Tibial artery (tissue), 4 donors: ENCODE results near the gene PHKG2.

Experiments
- DNase-seq, 2 donors: peaks; one replicate each; pipeline ENCODE4 v3.0.0-alpha.2; 2019
- H3K27ac ChIP-seq, 2 donors: fragments of 200-600 bp; sonication (generic) in 1 of 2; 1 replicate in 1 of 2; 2 replicates in 1 of 2; pipeline ENCODE4 v1.5.1; 2018 to 2019; ENCODE audit warnings: mild to moderate bottlenecking in 1 of 2
- H3K27me3 ChIP-seq, 2 donors: fragments of 200-600 bp; sonication (generic) in 1 of 2; one replicate each; pipeline versions ENCODE4 v1.5.1 to v1.6.0; 2016 to 2019
- H3K36me3 ChIP-seq, 3 donors: fragments of 200-600 bp; sonication (generic) in 2 of 3; one replicate each; pipeline ENCODE4 v1.5.1; 2016 to 2019; ENCODE audit warnings: mild to moderate bottlenecking in 2 of 3
- H3K4me1 ChIP-seq, 4 donors: fragments of 200-600 bp; sonication (generic) in 2 of 4; 1 replicate in 3 of 4; 2 replicates in 1 of 4; pipeline ENCODE4 v1.5.1; 2016 to 2019
- H3K4me3 ChIP-seq, 2 donors: fragments of 200-600 bp; sonication (generic) in 1 of 2; 1 replicate in 1 of 2; 2 replicates in 1 of 2; pipeline ENCODE4 v1.5.1; 2018 to 2019; ENCODE audit warnings: mild to moderate bottlenecking in 2 of 2
- H3K9me3 ChIP-seq, 3 donors: fragments of 200-600 bp; sonication (generic) in 1 of 3; one replicate each; pipeline ENCODE4 v1.5.1; 2016 to 2019
- intact Hi-C: fragments of 100-400 bp; cut with DNase I; formaldehyde crosslinking; loops from one replicate; pipeline ENCODE4 v1.15.0; 2023; ENCODE audit warnings: low total_unique reads
- TF ChIP-seq, protein P1 (sequence below), 2 experiments: fragments of 200-600 bp in 1 of 2; fragments of 450-650 bp in 1 of 2; IDR thresholded peaks; one replicate each; pipeline ENCODE4 v1.5.1; 2017 to 2019; ENCODE audit warnings: antibody characterized with exemption in 2 of 2, mild to moderate bottlenecking in 1 of 2, moderate library complexity in 1 of 2

The PHKG2 gene

DNA sequence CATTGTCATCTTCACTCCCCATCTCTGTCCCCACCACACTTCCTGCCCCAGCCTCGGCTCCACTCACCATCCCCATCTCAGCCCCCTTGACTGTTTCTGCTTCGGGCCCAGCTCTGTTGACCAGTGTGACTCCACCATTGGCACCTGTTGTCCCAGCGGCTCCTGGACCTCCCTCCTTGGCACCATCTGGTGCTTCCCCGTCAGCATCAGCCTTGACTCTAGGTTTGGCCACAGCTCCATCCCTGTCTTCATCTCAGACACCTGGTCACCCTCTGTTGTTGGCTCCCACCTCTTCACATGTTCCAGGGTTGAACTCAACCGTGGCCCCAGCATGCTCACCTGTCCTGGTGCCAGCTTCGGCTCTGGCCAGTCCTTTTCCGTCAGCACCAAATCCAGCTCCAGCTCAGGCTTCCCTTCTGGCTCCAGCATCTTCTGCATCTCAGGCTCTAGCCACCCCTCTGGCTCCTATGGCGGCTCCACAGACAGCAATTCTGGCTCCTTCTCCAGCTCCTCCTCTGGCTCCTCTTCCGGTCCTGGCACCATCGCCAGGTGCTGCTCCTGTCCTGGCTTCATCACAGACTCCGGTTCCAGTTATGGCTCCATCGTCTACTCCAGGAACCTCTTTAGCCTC, 24.4 kb upstream of the PHKG2 start:
- no peaks in the 10 kb centered on the region for H3K4me1 ChIP-seq
- no peaks in the 10 kb centered on the region for H3K27me3 ChIP-seq
- no peak overlapping the region for H3K4me3 ChIP-seq
- intact Hi-C loops, result no loop called here
- H3K36me3 ChIP-seq, result peaks cover 76 to 100% (median 89%) of the 10 kb centered on the region in 3 donors
- peak in 1 of 2 donors; percentile 57 for DNase-seq
- H3K9me3 ChIP-seq, result no peaks in the 10 kb centered on the region
- TF ChIP-seq, protein P1, sequence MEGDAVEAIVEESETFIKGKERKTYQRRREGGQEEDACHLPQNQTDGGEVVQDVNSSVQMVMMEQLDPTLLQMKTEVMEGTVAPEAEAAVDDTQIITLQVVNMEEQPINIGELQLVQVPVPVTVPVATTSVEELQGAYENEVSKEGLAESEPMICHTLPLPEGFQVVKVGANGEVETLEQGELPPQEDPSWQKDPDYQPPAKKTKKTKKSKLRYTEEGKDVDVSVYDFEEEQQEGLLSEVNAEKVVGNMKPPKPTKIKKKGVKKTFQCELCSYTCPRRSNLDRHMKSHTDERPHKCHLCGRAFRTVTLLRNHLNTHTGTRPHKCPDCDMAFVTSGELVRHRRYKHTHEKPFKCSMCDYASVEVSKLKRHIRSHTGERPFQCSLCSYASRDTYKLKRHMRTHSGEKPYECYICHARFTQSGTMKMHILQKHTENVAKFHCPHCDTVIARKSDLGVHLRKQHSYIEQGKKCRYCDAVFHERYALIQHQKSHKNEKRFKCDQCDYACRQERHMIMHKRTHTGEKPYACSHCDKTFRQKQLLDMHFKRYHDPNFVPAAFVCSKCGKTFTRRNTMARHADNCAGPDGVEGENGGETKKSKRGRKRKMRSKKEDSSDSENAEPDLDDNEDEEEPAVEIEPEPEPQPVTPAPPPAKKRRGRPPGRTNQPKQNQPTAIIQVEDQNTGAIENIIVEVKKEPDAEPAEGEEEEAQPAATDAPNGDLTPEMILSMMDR (IDR thresholded peaks at IDR 0.05), result no peak
- H3K27ac ChIP-seq, result no peak overlapping the region

DNA sequence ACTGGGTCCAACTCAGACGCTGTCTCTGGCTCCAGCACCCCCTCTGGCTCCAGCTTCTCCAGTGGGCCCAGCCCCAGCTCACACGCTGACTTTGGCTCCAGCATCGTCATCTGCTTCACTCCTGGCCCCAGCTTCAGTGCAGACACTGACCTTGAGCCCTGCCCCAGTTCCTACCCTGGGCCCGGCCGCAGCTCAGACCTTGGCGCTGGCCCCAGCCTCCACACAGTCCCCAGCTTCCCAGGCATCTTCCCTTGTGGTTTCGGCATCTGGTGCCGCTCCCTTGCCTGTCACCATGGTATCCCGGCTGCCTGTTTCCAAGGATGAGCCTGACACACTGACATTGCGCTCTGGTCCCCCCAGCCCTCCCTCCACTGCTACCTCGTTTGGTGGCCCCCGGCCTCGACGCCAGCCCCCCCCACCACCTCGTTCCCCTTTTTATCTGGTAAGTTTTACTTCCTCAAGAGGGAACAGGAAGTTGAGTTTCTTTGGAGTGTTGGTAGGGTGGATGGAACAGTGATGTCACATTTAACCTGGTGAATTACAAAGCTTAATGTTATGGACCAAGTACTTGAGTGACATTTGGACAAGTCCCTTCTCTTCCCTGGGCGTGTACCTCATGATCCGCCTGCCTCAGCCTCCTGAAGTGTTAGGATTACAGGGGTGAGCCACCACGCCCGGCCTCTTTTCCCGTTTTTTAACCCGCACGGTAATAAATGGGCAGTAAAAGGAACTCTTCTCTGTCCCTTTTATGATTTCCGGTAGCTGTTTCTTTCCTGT, 23.4 kb upstream of the PHKG2 start:
- intact Hi-C loops, result no loop called here
- TF ChIP-seq, protein P1 (IDR thresholded peaks at IDR 0.05), result no peak
- DNase-seq, result peak in 1 of 2 donors; percentile 66
- peaks cover 84 to 100% (median 89%) of the 10 kb centered on the region in 3 donors for H3K36me3 ChIP-seq
- no peak overlapping the region for H3K27ac ChIP-seq
- H3K4me3 ChIP-seq, result no peak overlapping the region
- H3K9me3 ChIP-seq, result no peaks in the 10 kb centered on the region
- no peaks in the 10 kb centered on the region for H3K4me1 ChIP-seq
- no peaks in the 10 kb centered on the region for H3K27me3 ChIP-seq

DNA sequence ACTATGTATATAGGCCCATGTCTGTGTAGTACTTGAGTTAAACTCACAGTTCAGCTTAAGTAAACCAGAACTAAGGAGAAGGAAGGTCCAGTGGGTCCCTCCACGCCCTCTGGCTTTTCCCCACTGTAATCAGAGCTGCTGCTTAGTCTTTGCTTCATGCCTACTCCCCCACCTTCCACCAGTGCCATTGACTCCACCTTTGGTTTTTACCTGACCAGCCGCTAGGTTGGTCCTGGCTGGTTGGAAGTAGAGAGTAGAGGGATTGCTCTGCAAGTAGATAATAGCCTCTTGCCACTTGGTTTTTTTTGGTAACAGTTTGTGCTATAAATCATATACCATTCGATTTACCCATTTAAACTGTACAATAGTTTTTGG, 22.8 kb upstream of the PHKG2 start:
- Histone ChIP-seq H3K27me3 (no peaks in the 10 kb centered on the region), H3K9me3 (no peaks in the 10 kb centered on the region), H3K4me3 (no peak overlapping the region), H3K27ac (no peak overlapping the region), H3K36me3 (peaks cover 86 to 100% (median 89%) of the 10 kb centered on the region in 3 donors), H3K4me1 (no peaks in the 10 kb centered on the region)
- intact Hi-C loops, result no loop called here
- peak in 1 of 2 donors; percentile 27 for DNase-seq
- TF ChIP-seq, protein P1 (IDR thresholded peaks at IDR 0.05), result no peak

DNA sequence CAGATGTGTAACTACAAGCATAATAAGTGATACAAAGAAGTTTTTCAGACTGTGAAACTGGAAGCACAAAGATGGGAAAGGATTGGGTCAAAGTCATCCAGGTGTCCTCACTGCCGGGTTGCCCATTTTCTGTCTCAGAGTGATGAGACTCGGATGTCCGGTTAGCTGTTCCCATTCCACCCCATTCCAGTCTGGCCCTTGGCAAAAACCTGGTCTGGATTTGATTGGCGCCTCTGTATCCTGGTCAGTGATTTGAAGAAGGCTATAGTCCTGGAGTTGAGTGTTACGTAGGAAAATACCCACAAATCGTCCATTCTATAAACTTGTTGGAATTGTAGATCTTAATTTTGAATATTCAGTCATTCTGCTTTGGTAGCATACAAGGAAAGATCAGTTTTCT, 19.9 kb upstream of the PHKG2 start:
- H3K27me3 ChIP-seq, result no peaks in the 10 kb centered on the region
- H3K27ac ChIP-seq, result no peak overlapping the region
- H3K4me3 ChIP-seq, result no peak overlapping the region
- no peak for DNase-seq
- no peaks in the 10 kb centered on the region for H3K4me1 ChIP-seq
- no peaks in the 10 kb centered on the region for H3K9me3 ChIP-seq
- TF ChIP-seq, protein P1 (IDR thresholded peaks at IDR 0.05), result no peak
- intact Hi-C loops, result no loop called here
- peaks cover 84 to 100% (median 86%) of the 10 kb centered on the region in 3 donors for H3K36me3 ChIP-seq

DNA sequence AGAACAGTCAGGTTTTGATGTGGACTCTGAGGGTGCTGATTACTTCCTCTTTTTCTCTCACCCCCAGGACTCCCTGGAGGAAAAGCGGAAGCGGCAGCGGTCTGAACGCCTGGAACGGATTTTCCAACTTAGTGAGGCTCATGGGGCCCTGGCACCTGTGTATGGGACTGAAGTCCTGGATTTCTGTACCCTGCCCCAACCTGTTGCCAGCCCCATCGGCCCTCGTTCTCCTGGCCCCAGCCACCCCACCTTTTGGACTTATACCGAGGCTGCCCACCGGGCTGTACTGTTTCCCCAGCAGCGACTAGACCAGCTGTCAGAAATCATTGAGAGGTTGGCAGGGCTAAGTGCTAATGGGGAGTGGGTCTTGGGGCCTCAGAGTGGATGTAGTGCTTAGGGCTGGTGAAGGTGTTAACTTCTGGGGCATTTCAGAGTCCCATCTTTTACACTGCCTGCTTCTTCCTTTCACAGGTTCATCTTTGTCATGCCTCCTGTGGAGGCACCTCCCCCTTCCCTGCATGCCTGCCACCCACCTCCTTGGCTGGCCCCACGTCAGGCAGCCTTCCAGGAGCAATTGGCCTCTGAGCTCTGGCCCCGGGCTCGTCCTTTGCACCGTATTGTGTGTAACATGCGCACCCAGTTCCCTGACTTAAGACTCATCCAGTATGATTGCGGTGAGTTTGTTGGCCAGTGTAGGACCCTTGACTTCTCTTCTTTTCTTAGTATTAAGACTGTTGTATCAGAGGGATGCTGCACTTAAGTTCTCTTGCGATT, 19.1 kb upstream of the PHKG2 start:
- TF ChIP-seq, protein P1 (IDR thresholded peaks at IDR 0.05), result no peak
- intact Hi-C loops, result no loop called here
- Histone ChIP-seq H3K27me3 (no peaks in the 10 kb centered on the region), H3K36me3 (peaks cover 84 to 100% (median 86%) of the 10 kb centered on the region in 3 donors), H3K4me1 (no peaks in the 10 kb centered on the region), H3K4me3 (no peak overlapping the region), H3K9me3 (no peaks in the 10 kb centered on the region), H3K27ac (no peak overlapping the region)
- peak in 1 of 2 donors; percentile 64 for DNase-seq
